Activated naive CD4-positive, alpha-beta T cell treated with Interleukin-2 at 50 U/mL for 16 hours (primary cell): ENCODE results near the gene PIGR.
A peak's percentile ranks its signal among the peaks of the same experiment; 100 is the strongest.
"Not testable (repeated sequence)": the region's sequence is repeated elsewhere in the genome, so short reads cannot be mapped to it uniquely, and the experiment has no call there.

Source experiments
- DNase-seq: peaks from one replicate; pipeline ENCODE4 v3.0.0-alpha.2; 2020

The PIGR gene

DNA sequence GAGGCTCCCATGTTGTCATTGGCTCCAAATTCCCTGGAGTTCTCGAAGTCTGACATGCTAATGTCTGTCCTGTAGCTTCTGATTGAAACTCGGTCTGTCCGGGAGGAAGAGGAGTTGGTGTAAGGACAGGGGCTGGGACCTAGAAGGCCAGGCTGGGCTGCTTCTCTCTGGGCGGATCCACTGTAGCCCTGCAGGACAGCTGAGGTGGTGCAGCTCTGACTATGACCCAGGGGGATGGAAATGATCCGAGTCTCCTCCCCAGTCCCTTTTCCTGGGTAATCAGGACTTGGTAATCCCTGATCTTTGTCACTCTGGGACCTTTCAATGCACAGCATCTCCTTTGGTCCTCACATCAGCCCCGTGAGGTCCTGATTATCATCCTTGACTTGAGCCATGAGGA, 14.6 kb downstream of the PIGR start:
- DNase-seq: no peak

DNA sequence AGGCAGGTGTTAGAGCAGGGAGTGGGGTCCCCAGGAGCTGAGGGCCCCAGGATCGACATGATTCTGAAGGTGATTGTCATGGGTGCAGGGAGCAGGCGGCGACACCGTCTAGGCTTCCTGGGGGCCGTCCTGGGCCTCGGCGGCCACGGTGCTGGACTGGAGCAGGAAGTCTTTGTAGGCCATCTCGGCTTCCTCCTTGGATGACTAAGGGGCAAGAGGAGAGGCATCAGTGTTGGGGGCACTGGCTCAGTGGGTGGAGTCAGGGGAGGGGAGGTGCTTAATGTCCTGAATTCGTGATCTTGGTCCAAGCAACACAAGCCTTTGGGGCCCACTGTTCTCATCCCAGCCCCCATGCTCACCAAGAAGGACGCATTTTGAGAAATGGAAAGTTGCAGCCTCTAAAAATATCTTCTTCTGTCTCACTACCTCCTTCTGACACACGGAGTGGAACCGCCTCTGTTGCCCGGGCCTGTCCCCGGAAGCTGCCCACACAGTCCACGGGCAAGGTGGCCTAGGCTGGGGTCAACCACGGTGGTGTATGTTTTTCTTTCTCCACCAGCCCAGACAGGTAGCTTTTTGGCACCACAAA, 16.0 kb downstream of the PIGR start:
- peak; percentile 40 for DNase-seq

DNA sequence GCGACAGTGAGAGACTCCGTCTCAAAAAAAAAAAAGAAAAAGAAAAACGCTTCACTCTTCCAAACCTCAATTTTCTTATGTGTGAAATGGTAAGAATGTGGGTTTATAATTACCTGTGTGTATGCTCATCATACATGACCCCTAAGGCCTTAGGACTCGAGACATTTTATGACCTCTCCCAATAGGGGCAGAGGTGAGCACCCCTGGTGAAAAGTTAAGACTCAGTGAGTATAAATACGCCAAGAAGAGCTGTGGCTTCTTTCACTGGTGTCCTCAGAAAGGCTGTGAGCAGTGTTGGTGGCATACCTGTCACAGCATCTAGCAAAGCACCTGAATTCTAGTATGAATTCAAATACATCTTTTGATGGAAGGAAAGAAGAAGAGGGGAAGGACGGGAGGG, 16.7 kb downstream of the PIGR start:
- DNase-seq: no peak

DNA sequence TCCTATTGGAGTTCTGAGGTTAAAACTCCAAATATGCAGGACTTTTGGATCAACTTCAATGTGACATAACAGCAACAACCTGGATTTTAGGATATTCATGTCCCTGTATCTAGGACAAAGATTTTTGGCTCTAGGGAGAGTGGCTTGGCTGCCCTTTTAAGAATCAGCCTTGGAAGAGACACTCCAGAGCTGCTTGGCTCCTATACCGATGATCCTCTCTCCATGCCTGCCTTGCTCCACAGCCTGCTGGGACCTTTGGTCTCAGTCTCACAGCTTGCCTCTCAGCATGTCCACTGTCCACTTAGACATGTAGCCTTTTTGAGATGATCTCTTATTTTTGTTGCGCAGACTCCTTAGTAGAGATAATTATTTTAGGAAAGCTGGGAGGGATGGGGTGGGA, 20.0 kb downstream of the PIGR start:
- DNase-seq: no peak

DNA sequence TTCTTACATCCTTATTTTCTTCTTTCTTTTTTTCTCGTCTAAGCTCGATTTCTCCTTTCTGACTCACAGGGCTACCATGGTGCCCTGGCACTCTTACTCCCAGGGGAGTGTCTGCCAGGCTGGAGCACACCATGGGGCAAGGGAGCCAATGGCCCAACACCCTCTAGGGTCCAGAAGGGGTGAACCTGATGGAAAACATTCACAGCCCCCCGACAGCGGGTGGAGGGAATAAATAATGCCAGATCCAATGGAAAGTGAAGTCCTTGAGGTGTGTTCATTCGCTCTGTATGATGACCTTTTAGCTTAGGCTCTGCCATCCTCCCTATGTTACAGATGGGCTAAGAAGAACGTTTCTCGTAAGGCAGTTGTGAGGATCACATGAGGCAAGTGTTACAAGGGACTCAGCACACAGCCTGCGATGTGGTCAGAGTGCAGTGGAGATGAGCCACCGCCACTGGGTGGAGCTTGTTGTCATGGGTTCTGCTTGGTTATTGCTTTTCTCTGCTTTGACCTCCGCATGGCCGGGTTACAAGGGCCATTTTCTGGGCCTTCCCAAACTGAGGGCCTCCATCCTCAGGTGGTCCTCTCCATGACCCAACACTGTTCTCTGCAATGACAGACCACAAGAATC, 21.0 kb downstream of the PIGR start:
- peak; percentile 48 for DNase-seq

DNA sequence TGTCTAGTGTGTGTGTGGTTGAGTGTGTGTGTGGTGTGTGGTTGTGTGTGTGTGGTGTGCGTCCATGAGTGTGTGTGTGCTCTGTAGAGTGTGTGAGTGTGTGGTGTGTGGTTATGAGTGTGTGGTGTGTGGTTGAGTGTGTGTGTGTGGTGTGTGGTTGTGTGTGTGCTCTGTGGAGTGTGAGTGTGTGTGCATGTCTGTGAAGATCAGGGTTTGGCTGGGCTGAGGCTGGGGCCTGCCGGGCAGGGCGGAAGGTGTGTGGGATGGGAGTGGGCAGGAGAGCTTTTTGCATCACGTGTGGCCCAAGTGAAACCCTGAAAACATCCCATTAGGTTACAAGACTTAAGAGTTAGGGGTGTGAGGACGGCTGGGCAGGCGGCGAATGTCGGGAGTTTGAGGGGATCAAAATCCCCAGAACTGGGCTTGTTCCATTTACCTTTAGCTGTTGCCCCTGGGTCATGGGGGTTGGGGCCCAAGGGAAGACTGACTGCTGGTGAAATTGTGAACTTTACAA, 21.6 kb downstream of the PIGR start:
- peak; percentile 27 for DNase-seq

DNA sequence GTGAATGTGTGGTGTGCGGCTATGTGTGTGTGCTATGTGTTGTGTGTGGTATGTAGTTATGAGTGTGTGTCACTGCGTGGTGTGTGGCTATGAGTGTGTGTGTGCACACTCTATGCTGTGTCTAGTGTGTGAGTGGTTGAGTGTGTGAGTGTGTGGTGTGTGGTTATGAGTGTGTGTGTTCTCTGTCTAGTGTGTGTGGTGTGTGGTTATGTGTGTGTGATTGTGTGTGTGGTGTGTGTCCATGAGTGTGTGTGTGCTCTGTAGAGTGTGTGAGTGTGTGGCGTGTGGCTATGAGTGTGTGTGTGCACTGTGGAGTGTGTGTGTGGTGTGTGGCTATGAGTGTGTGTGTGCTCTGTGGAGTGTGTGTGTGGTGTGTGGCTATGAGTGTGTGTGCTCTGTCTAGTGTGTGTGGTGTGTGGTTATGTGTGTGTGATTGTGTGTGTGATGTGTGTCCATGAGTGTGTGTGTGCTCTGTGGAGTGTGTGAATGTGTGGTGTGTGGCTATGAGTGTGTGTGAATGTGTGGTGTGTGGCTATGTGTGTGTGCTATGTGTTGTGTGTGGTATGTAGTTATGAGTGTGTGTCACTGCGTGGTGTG, 22.2 kb downstream of the PIGR start:
- not testable (repeated sequence) for DNase-seq

DNA sequence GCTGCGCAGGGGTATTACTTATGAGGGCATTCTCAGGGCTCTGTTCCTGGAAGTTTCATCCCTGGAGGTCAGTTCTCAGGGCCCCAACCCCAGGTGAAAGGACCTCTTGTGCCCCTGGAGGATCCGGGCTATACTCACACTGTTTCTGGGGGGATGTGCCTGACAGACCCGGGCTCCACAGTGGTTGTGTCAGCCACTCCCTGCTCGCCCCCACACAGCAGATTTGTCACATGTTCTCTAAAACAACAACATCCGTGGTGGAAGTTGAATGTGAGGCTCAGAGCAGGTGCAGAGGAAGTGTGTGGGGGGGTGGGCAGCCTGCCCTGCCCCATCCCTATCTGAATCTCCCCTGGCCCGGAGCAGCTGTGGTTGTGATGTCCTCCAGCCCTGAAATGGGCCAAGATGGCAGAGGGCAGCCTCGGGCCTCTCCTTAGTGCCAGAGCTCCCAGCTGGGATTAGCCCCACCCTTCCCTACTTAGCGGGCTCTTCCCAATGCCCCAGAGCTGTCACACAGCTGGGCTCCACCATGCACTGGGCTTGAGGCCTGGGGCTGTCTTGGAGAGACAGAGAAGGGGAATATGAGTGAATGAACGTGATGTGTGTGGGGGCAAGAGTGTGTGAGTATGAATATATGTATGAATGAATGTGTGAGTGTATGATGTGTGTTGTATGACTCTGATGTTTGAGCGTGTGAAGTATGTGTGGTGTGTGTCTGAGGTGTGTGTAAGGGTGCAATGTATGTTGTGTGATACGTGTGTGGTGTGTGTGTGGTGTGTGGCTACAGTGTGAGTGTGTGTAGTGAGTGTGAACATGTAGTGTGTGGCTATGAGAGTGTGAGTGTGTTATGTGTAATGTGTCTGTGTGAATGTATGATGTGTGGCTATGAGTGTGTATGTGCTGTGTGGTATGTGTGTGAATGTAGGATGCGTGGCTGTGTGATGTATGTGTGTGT, 23.0 kb downstream of the PIGR start:
- peak; percentile 68 for DNase-seq

DNA sequence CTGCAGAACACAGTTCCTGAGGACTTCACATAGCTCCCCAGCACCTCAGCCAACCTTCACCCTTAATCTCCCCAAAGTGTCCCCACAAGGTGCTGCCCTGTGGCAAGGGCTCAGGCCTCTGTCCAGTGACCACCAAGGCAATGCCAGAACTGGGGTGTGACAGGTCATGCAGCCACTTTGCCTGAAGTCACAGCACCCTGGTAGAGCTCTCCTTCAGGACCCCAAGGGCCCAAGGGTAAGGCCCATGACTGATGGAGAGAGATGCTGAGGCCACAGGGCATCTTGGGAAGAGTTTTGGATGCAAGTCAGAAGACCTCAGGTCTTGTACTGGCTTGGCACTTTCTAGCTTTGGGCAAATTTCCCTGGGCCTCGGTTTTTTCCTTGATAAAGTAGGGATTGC, 23.7 kb downstream of the PIGR start:
- DNase-seq: no peak

DNA sequence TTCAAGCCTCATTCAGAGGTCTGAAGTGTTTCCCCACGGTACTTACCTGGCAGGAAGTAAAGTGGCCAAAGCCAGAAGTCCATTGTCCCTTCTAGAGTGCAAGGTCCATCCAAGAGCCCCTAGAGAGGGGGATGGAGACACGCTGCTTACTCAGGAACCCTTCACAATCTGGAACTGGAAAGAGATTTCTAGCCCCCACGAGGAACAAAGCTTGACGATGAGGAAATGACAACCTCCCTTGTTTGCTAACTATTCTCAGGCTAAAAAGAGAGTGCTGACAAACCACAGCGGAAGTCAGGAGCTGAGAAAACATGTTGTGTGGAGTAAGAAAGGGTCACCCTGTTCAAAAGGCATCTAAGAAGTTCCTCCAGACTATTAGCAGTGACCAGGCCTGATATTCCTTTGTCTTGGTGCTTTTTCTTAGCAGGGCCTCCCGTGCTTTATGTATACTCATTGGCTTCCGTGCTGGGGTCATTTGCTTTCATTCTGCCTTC, 24.4 kb downstream of the PIGR start, which contains the start of gene FCMR:
Gene FCMR, minus strand, starts transcription at position 170 of the 494 bp plus-strand sequence. Its CDS starts 87 bp downstream, at position 83.
- DNase-seq: peak; percentile 31

DNA sequence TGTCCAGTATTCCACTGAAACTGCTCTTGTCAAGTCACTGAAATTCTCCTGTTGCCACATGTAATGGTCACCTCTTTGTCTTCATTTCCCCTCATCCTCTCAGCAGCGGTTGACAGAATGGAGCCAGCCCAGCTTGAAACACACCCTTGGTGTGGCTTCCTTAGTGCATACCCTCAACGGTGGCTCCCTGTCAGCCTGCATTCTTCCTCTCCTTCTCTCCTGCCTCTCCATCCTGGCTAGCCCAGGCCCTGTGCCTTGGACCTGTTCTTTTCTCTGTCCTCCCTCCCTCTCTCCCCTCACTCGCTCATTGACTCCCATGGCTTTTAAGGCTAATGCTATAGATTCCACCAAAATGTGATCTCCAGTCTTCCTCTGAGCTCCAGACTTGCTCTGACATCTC, 28.2 kb downstream of the PIGR start:
- no peak for DNase-seq

DNA sequence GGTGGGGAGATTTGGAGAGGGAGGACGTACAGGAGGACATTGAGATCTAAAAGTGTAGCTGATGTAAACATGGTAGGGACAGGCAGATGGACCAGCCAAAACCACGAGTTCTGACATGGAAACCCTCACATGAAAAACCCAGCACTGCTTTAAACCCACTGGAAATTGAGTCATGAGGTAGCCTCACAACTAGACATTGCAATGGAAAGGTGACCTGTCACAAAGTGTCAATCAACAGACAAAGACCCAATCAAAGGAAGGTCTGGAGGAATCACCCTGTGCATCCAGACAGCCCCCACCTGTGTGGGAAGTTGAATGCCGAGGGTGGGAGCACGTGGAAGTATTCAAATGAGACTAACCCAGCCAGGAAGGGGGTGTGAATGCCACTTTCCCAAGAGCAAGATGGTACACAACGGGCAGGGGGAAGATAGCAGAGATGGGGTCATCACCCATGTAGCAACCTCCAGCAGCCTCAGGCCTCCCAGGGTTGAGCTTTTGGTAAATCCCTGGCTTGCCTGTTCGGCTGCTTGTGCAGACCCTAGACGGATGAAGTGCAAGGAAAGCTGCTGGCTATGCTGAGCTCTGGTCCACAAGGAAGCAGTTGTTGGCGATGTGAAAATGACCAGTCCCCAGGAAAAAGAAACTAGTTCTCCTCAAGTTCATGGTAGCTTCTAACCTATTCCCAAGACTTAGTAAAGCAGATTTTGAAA, 30.1 kb downstream of the PIGR start:
- DNase-seq: no peak

DNA sequence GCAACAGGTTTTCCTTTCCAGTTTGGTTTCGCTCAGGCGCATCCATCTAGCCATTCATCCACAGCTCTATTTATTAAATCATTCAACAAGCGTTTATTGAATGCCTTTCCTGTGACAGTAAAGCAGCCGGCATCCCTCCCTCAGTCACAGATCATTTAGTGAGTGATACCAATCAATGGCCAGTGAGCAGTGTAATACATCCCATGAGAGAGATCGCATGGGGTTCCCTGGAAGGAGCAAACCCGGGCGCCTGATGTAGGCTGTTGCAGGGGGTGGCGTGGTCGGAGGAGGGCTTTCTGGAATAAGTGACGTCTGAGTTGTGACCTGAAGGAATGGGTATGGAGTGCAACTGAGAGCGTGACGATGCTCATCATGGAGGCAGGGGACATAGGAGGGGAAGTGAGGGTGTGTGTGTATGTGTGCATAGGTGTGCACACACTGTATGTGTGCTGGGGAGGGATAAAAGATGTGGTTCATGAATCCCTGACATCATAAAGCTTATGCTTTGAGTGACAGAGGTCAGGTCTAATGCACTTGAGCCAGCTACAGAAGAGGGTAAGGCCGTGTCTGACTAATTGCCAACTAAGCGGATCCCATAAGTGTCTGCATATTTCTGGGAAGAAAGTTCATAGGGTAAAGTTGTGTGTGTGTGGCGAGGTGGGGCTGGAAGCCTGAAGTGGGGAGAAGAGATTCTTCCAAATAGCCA, 31.1 kb downstream of the PIGR start:
- no peak for DNase-seq

DNA sequence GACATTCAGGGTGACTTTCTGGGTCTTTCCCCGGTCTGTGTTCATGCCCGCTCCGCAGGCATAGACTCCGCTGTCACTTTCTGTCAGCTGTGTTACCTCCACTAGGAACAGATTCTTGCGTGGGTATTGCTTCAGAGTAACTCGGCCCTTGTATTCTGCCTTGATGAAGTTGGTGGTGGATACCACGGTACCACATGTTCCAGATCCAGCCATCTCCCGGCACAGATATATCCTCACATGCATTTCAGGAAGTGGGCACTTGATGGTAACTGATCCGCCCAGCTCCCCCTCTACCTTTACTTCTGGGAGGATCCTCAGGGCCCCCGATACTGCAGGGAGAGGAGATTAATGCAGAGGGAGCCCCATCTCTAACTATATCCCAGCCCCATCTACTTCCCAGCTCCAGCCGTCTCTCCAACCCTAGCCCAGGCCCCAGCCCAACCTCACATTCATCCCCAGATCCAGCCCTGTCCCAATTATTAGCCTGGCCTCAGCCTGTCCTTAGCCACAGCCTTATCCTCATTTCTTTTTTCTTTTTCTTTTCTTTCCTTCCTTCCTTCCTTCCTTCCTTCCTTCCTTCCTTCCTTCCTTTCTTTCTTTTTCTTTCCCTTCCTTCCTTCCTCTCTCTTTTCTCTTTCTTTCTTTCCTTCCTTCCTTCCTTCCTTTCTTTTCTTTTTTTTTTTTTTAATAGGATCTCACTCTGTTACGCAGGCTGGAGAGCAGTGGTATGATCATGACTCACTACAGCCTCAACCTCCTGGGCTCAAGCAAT, 32.3 kb downstream of the PIGR start:
- DNase-seq: no peak

DNA sequence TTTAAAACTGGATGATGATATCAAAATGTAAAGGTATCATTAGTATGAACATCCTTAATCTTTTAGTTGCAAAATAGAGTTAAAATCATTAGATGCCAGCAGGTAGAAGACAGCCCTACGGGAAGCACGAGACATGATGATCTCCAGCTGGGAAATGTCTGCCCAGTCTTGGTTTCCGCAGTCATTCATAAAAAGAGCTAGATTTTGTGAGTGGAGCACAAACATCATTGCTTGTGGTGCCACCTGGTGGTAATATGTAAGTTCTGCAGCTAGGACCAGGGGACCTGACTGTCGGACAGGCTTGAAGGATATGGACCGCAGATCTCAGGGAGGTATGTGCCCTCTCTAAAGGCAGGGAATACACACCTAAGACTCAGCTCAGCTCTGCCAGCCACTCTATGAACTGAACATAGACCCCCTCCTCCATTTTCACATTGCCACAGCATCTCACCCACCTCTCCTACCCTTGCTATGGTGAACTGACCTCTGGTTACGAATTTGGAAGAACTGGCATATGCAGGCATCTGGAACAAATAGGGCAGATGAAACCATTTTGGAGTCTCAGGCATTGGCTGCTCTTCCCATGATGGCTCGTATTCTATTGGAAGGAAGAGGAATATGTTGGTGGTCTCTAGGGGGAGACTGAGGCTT, 33.7 kb downstream of the PIGR start:
- peak; percentile 69 for DNase-seq

DNA sequence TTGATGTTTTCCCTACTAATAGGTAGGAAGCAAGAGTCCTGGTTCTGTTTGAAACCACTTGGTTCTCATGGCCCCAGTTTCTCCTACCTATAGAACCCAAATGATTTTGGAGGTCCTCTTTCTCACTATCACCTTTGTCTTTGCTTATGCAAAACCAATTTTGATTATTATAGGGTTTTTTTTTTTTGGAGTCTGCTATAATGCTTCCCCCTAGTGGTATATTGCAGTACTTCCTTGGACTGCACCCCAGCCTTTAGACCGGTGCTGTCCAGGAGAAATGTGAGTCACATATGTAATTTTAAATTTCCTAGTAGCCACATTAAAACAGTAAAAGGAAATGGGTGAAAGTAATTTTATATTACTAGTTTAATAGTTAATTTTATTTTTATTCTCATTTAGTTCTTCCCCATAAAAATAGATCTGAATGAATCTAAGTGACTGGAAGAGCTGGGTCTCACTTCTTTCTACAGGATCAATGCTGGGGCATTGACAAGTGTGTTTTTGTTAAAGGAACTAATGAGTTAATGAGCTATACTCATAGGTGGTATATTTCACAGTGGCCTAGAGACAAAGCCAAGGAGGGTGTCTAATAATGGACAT, 35.1 kb downstream of the PIGR start:
- peak; percentile 34 for DNase-seq

DNA sequence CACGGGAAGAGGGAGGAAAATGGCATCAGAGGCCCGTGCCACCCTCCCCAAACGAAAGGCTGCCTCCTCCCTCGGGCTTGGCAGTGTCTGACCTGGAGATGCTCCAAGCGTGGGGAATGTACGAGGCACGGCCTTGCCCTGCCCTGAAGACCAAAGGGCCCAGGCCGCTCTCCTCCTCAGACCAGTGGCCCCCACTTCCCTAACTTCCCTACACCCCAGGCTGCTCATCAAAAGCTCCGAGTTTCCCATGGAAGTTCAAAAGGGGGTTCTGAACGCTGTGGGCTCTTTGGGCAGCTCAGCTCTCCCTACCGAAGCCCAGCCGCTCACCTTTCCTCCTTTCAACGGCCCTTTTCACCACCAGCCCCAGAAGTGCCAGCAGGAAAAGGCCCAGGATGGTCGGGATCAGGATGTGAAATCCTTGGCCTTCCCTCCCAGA, 36.4 kb downstream of the PIGR start:
- no peak for DNase-seq

DNA sequence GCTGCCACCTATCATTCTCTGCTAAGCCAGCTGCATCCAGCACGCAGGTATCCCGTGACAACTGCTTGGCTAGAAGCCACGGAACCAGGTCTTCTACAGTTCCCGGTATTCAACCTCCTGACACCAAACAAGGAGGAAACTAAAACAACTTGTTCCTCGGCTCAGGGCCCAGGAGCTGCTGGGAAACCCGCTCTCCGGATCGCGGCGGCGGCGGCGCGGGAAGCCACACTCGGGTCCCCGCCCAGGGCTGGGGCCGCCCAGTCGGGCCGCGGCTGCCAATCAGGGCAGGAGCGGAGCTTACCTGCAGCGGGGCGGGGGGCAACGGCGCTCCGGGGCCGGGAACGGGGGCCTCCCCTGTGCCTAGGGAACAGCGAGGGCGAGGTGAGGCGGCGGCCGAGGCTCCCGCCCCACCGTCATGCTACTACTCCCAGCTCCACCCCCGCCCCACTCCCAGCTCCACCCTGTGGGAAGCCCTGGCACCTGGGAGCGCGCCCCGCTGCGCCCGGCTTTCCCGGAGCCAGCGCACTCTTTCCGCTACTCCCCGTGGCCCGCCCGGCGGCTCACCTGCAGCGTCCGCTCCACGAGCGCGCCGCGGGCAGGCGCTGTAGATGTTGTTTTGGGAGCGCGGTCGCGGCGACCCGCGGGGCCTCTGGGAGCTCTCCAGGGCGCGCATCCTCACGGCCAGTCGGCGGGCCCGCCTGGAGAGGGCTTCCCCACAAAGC, 36.9 kb downstream of the PIGR start:
- peak; percentile 49 for DNase-seq

DNA sequence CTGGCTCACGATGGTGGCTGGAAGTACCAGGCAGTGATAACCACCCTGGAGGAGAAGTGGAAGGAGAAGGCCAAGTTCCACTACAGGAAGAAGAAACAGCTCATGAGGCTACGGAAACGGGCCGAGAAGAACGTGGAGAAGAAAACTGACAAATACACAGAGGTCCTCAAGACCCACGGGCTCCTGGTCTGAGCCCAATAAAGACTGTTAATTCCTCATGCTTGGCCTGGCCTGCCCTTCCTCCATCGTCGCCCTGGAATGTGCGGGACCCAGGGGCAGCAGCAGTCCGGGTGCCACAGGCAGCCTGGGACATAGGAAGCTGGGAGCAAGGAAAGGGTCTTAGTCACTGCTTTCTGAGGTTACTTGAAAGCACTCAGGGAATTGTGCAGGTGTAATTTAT, 38.2 kb downstream of the PIGR start:
- DNase-seq: no peak
